CD4-positive, alpha-beta T cell treated with Interleukin-12 subunit alpha and Interleukin-12 subunit beta, for 1 hour (primary cell): ENCODE measurements around the gene PPFIA4.
A peak's percentile ranks its signal among the peaks of the same experiment; 100 is the strongest.

Experiments used
- DNase-seq: peaks from one replicate; pipeline ENCODE4 v3.0.0-alpha.2; 2020

Gene PPFIA4

DNA sequence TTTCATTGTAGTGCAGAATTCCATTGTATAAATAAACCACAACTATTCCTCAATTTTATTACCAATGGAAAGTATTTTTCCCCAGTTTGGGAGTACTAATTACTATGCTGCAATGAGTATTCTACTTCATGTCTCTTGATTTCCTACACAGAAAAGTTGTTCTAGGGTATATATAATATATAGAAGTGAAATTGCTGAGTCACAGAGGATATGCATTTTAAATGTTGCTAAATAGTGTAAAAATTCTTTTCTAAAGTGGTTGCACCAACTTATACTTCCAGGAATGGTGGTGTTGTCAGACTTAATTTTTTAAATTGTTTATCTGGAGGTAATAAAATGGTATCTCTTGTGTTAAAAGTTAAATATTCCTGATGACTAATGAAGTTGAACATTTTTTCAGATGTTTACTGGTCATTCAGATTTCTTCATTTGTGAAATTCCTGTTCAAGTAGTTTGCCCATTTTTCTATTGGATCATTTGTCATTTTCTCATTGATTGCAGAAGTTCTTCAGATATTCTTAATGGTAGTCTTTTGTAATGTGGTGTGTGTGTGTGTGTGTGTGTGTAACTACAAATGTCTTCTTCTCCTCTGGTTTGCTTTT lies 78.6 kb downstream of the PPFIA4 start:
- DNase-seq = no peak

- DNase-seq = no peak
These were observed 86.2 kb downstream of the PPFIA4 start for GRCh38 chr1:203112475-203112874.

- no peak for DNase-seq
These were observed 87.0 kb downstream of the PPFIA4 start for GRCh38 chr1:203113308-203113707.

- no peak for DNase-seq
These were observed 87.9 kb downstream of the PPFIA4 start for GRCh38 chr1:203114202-203114601.

DNA sequence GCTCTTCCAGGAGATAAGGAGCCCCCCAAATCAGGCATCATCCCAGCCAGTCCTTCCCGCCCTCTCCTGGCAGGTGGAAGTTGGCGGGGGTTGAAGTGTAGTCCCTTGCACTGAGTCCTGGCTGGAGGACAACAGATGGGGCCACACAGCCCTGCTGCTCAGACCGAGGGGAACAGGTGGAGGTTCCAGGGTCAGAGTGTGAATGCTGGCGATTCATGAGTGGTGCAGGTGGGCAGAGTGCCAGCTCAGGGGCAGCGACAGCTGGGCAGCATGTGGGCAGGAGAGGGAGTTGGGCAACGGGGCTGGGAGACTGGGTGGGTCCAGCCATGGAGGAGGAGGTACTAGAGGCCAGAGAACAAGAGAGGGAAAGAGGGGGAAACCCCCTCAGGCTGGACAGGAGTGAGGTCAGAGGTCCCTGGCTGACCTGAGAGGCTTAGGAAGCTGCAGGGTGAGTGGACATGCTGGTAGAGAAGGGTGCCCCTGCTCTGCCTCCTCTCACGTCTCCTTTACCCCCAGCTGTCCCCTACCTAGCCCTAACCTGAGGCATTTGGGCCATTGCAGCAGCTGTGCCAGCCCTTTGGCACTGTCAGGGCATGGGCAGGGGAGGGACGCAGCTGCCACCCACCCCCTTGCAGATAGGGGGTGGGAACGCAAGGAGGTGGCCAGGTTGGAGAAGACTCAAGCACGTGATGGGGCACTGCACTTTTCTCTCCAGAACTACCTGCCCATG lies 90.0 kb downstream of the PPFIA4 start:
- DNase-seq = no peak

DNA sequence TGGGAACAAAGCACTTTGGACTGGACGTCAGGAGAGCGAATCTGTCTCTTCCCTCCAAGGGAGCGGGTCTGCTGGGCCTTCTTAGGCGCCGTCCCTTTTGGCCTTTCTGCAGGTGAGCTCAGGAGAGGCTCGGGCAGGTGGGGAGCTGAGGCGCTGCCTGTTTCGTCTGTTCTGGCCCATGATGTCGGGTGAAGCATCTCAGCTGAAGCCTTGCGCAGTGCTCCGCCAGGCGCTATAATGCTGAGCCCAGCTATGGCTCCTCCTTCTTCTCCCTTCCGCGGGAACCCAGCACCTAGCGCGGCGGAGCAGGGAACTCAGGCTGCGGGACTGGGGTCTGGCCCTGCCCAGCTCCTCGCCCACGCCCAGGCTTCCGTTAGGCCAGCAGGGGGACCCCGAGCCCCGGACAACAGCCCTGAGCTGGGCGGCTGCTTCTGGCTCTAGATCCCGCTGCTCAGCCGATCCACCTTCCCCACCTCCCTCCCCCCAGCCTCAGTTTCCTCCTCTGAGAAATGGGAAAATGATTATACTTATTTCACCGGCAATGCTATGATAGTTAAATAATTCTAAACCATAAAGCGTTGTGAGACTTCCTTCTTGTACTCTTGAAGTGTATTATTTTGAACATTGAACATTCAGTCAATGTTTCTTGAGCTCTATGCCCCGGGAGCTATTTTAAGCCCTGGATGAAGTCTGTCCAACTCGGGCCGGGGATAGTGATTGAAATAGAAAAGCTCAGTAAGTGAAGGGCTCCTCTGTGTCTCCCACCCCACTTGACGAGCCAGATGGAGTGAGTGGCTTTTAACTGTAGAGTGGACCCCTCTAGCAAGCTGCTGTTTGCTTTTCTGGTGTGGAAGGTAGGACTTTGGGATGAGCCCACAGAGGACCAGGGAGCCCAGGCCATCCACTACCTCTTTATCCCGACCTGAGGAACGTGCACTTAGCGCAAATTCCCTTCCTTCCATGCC lies 91.6 kb downstream of the PPFIA4 start:
- DNase-seq = peak; percentile 4

GRCh38 chr1:203120325-203121153 lies 94.2 kb downstream of the PPFIA4 start:
- DNase-seq = no peak

DNA sequence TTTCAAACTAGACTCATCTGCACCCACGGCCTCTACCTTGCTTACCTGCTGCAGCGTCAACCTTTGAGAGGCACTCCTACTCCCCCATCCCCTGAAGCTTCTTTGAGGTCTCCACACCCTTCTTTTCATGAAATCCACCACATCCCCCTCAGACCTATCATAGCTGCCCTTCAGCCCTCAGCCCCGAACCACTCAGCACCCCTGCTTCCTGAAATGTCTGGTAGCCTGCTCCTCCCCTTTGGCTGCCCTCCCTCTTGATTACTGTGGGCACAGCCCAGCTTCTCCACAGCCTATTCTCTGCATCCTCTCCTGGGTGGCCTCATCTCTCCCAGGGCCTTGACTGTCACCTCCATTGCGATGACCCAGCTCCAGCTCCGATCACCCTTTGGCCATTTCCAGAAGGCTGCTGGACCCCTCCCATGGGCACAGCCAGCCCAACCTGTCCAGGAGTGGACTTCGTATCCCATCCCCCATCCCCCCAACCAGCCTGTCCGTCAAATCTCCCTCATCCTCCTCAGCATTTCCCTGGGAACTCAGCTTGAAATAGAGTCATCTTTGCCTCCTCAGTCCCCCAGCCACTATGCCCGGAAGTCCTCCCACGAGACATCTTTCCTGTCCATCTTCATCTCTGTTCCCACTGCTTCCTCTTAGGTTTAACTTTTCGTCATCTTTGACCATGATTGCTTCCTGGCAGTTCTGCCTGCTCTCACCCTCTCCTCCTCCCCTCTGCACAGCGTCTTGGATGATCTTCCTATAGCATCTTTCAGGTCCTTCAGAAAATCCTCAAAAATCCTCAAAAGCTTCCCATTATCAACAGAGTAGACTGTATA lies 95.1 kb downstream of the PPFIA4 start:
- DNase-seq = no peak

DNA sequence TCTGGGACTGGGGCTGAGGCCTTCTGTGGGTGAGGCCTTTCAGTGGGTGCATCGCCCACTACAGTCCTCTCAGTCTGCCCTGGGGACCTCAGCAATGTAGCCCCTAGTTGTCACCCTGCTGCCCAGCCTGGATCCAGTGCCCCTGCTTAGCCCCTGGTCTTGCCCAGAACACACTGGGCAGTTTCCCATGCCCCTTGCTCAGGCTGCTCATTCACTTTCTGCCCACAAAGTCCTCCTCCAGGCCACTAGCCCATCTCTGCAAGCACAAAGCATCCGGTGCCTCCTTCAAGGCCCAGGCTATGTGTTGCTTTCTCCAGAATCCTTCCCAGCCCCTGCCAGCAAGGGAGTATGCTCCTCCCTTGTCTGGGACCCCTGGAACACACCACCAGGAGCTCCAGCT lies 95.9 kb downstream of the PPFIA4 start:
- no peak for DNase-seq

- no peak for DNase-seq
These were observed 97.7 kb downstream of the PPFIA4 start for GRCh38 chr1:203124011-203124410.

GRCh38 chr1:203124546-203125317 lies 98.4 kb downstream of the PPFIA4 start:
- no peak for DNase-seq

DNA sequence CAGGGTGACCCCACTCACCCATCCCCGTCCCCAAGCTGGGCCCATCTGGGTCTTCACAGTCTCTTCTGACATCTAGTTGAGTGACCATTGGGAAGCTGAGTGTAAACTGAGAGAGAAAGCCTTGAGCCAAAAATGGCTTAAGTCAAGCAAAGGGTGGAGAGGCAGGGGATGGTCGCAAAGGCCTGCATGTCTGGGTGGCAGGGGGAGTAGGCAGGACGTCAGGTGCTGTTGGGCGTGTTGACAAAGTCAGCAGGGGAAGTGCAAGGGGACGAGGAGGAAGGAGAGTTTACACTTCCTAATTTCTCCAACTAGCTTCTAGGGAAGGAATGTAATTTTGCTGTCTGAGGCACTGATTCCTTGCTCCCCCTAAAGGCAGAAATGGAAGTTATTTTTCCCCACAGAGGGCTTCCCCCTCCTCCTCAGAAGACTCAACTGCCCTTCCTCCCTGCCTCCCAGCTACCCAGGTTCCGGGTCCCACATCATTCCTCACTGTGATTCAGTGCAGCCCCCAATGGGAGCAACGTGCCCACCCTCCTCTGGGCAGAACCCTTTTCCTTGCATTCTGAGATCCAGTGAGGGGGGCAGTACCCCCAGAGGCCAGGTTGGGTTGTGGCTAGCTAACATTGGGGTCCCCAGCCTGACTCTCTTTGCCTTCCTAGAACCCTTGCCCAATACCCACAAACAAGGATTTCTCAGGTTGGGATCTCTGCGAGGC lies 100.0 kb downstream of the PPFIA4 start:
- DNase-seq = no peak

DNA sequence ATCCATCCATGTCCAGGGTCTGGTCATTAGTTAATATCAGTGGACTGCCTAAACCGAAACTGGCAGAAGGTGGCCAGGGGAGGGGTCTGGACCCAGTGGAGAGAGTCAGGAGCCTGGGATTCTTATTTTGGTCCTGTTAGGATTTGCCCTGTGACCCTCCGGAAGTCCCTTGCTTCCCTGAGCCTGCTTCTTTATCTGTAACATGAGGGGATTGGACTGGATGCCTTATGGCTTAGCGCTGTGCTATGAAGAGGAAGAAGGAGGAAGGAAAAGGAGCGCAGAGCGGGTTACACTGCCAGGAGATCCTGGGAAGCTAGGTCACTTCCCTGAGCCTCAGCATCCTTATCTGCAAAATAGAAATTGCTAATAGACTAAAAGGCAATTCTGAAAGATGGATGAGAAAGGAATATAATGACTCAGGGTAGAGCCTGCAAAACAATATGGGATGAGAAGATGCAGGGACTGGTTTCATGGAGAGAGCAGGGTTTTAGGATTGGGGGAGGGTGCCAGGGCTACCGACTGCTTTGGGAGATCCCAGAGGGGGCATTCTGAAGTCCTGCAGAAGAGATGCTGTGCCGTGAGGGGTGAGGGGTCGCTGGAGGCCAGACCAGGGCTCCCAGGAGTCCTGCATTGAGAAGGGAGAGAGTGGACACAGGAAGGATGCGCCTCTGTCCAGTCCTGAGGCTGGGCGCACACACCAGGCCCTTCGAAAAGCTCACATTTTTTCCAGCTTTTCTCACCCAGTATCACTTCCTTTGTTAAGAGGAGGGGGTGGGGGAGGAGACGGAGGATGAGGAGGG lies 100.8 kb downstream of the PPFIA4 start:
- no peak for DNase-seq

DNA sequence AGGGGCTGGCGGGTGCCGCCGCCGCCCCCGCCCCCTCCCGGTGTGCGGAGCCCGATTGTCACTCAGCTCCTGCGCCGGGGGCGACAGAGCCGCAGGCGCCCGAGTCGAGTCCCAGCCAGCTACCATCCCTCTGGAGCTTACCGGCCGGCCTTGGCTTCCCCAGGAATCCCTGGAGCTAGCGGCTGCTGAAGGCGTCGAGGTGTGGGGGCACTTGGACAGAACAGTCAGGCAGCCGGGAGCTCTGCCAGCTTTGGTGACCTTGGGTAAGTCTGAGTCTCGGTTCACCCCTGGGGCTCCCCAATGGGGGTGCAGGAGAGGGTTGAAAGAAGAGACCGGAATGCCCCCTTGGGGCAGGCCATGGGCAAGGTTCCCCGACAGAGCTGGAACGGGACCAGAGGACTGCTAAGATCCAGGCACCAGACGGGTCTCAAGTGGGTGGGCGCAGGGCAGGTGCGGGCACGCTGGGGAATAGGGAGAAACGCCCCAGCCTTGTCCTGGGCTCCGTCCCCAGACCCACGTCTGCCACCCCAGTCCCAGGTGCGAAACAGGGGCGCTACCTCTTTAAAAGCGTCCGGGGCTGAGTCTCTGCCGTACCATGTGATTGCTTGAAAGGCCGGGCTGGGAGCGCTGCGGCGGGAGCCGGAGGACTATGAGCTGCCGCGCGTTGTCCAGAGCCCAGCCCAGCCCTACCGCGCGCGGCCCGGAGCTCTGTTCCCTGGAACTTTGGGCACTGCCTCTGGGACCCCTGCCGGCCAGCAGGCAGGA lies 101.6 kb downstream of the PPFIA4 start, which contains the start of gene ADORA1:
Gene ADORA1 (plus strand): TSS at position 61 of the 765 bp plus-strand sequence. CDS start 1,116 bp downstream, outside the sequence.
- no peak for DNase-seq

- no peak for DNase-seq
These were observed 102.1 kb downstream of the PPFIA4 start for GRCh38 chr1:203128431-203128715.
